ENCODE data around the gene NAPEPLD.

The NAPEPLD gene

GRCh38 chr7:103071000-103071399, 77.9 kb downstream of the NAPEPLD start:
- no peak overlapping the region for H3K4me3 ChIP-seq (ENCODE audit: low read depth in 1 of 2, low read length in 1 of 2)
- H3K9me3 ChIP-seq: no peaks in the 10 kb centered on the region
- peaks cover 15 to 16% of the 10 kb centered on the region in 2 experiments for H3K4me1 ChIP-seq (ENCODE audit: control insufficient read depth in 1 of 2, insufficient read depth in 1 of 2, low read depth in 1 of 2, low read length in 1 of 2)
- H3K36me3 ChIP-seq: no peaks in the 10 kb centered on the region
- H3K27ac ChIP-seq: no peak overlapping the region
- no peak for TF ChIP-seq CTCF (IDR thresholded peaks at IDR 0.05)
- H3K27me3 ChIP-seq: no peaks in the 10 kb centered on the region

- Histone ChIP-seq H3K27me3 (no peaks in the 10 kb centered on the region), H3K4me3 (ENCODE audit: low read depth in 1 of 2, low read length in 1 of 2) (no peak overlapping the region), H3K9me3 (no peaks in the 10 kb centered on the region), H3K36me3 (no peaks in the 10 kb centered on the region), H3K4me1 (ENCODE audit: control insufficient read depth in 1 of 2, insufficient read depth in 1 of 2, low read depth in 1 of 2, low read length in 1 of 2) (peaks cover 0 to under 1% of the 10 kb centered on the region in 2 experiments), H3K27ac (no peak overlapping the region)
- no peak for TF ChIP-seq CTCF (IDR thresholded peaks at IDR 0.05)
These were observed 80.2 kb downstream of the NAPEPLD start for GRCh38 chr7:103068414-103069403.

- no peaks in the 10 kb centered on the region for H3K27me3 ChIP-seq
- no peak overlapping the region for H3K4me3 ChIP-seq (ENCODE audit: low read depth in 1 of 2, low read length in 1 of 2)
- no peak for TF ChIP-seq CTCF (IDR thresholded peaks at IDR 0.05)
- H3K27ac ChIP-seq: no peak overlapping the region
- H3K9me3 ChIP-seq: no peaks in the 10 kb centered on the region
- H3K4me1 ChIP-seq (ENCODE audit: control insufficient read depth in 1 of 2, insufficient read depth in 1 of 2, low read depth in 1 of 2, low read length in 1 of 2): no peaks in the 10 kb centered on the region
- no peaks in the 10 kb centered on the region for H3K36me3 ChIP-seq
These were observed 83.2 kb downstream of the NAPEPLD start for GRCh38 chr7:103065667-103066066.

GRCh38 chr7:103063895-103064294, 85.0 kb downstream of the NAPEPLD start:
- TF ChIP-seq CTCF (IDR thresholded peaks at IDR 0.05): no peak
- Histone ChIP-seq H3K27me3 (no peaks in the 10 kb centered on the region), H3K9me3 (no peaks in the 10 kb centered on the region), H3K36me3 (no peaks in the 10 kb centered on the region), H3K4me1 (ENCODE audit: control insufficient read depth in 1 of 2, insufficient read depth in 1 of 2, low read depth in 1 of 2, low read length in 1 of 2) (no peaks in the 10 kb centered on the region), H3K27ac (no peak overlapping the region), H3K4me3 (ENCODE audit: low read depth in 1 of 2, low read length in 1 of 2) (no peak overlapping the region)

GRCh38 chr7:103059471-103059870, 89.4 kb downstream of the NAPEPLD start:
- no peaks in the 10 kb centered on the region for H3K4me1 ChIP-seq (ENCODE audit: control insufficient read depth in 1 of 2, insufficient read depth in 1 of 2, low read depth in 1 of 2, low read length in 1 of 2)
- TF ChIP-seq CTCF (IDR thresholded peaks at IDR 0.05): no peak
- no peak overlapping the region for H3K4me3 ChIP-seq (ENCODE audit: low read depth in 1 of 2, low read length in 1 of 2)
- no peaks in the 10 kb centered on the region for H3K27me3 ChIP-seq
- no peaks in the 10 kb centered on the region for H3K36me3 ChIP-seq
- H3K9me3 ChIP-seq: no peaks in the 10 kb centered on the region
- H3K27ac ChIP-seq: no peak overlapping the region
